A549 (cell line): Measurements from ENCODE around the gene CD300A. TPM values are rescaled to one million over a fixed set of nuclear protein-coding genes. Genes with fewer than 3 reads are reported as not detected.

ENCODE experiments used
- ATAC-seq, 2 experiments: fragments of 200-7000 bp in 1 of 2; fragments of >200 bp in 1 of 2; cut with Nextera tagmentation in 1 of 2; cut with Tn5 transposase in 1 of 2; 3 replicates each; pipeline versions ENCODE4 v1.8.0 to v1.9.1; 2018 to 2020; ENCODE audit warnings: mild to moderate bottlenecking in 1 of 2, moderate library complexity in 1 of 2
- CTCF ChIA-PET: fragments of 300-600 bp; sonication (Branson Sonifier 250); formaldehyde crosslinking; extraction: SDS; loops from one replicate; lab custom pipeline; 2021; ENCODE audit warnings: antibody characterized with exemption, inconsistent platforms; lab: Yijun Ruan, JAX
- POLR2A ChIA-PET: fragments of 350-600 bp; formaldehyde crosslinking; extraction: SDS; loops from one replicate; lab custom pipeline; 2021; ENCODE audit warnings: antibody characterized with exemption, inconsistent platforms; lab: Yijun Ruan, JAX
- DNase-seq, 2 experiments: peaks; one replicate each; pipeline versions ENCODE4 v3.0.0 to v3.0.0-alpha.2; 2011 to 2016; ENCODE audit warnings: low read depth in 1 of 2, low spot score in 1 of 2
- FAIRE-seq: peaks from 2 replicates; lab custom pipeline; 2011; peaks lifted over from hg19 to GRCh38; lab: Jason Lieb, UNC
- H3K27ac ChIP-seq, 2 experiments: fragments of >200 bp; sonication (Bioruptor Twin); formaldehyde crosslinking; 3 replicates each; pipeline ENCODE4 v1.5.1; 2016 to 2017
- H3K4me1 ChIP-seq: fragments of >200 bp; sonication (Bioruptor Twin); formaldehyde crosslinking; 3 replicates; pipeline ENCODE4 v1.6.1; 2016
- H3K4me2 ChIP-seq: fragments of >200 bp; sonication (Bioruptor Twin); formaldehyde crosslinking; 3 replicates; pipeline ENCODE4 v1.6.1; 2016
- H3K4me3 ChIP-seq: fragments of >200 bp; sonication (Bioruptor Twin); formaldehyde crosslinking; 3 replicates; pipeline ENCODE4 v1.5.1; 2016
- H3K9me3 ChIP-seq: fragments of >200 bp; sonication (Bioruptor Twin); formaldehyde crosslinking; 3 replicates; pipeline ENCODE4 v1.6.1; 2016
- CBX2 ChIP-seq: fragments of 200-600 bp; sonication (generic); IDR thresholded peaks from 2 replicates; pipeline ENCODE4 v1.6.1; 2016; ENCODE audit warnings: low read depth, mild to moderate bottlenecking, borderline replicate concordance
- CHD2 ChIP-seq: fragments of 150-350 bp; IDR thresholded peaks from 2 replicates; pipeline ENCODE4 v1.6.1; 2014; ENCODE audit warnings: low read length; ENCODE audit not compliant: partially characterized antibody
- CHD4 ChIP-seq: fragments of 200-600 bp; sonication (generic); IDR thresholded peaks from 2 replicates; pipeline ENCODE4 v1.6.1; 2016; ENCODE audit warnings: antibody characterized with exemption, mild to moderate bottlenecking, borderline replicate concordance
- EHMT2 ChIP-seq: fragments of 200-600 bp; sonication (generic); IDR thresholded peaks from 2 replicates; pipeline ENCODE4 v1.6.1; 2016; ENCODE audit warnings: antibody characterized with exemption, low read depth, mild to moderate bottlenecking, moderate library complexity
- ESRRA ChIP-seq: fragments of 150-350 bp; IDR thresholded peaks from 2 replicates; pipeline ENCODE4 v1.6.1; 2014; ENCODE audit warnings: mild to moderate bottlenecking, low read length, borderline replicate concordance
- GATA3 ChIP-seq: IDR thresholded peaks from 2 replicates; pipeline ENCODE4 v1.6.1; 2012; ENCODE audit warnings: borderline replicate concordance
- HEYL ChIP-seq: fragments of 250-450 bp; sonication (Bioruptor Pico); IDR thresholded peaks from 2 replicates; pipeline ENCODE4 v1.8.0; 2021; ENCODE audit warnings: mild to moderate bottlenecking, moderate library complexity
- HOXB13 ChIP-seq: fragments of 250-450 bp; sonication (Bioruptor Pico); IDR thresholded peaks from 2 replicates; pipeline ENCODE4 v1.5.0; 2020; ENCODE audit warnings: low read depth, mild to moderate bottlenecking, moderate library complexity
- HOXB5 ChIP-seq: fragments of 250-450 bp; sonication (Bioruptor Pico); IDR thresholded peaks from 2 replicates; pipeline ENCODE4 v1.5.0; 2020; ENCODE audit warnings: mild to moderate bottlenecking, moderate library complexity
- KDM1A ChIP-seq: fragments of 200-600 bp; sonication (generic); IDR thresholded peaks from 2 replicates; pipeline ENCODE4 v1.6.1; 2016; ENCODE audit warnings: low read depth, mild to moderate bottlenecking
- MAZ ChIP-seq: fragments of 150-350 bp; IDR thresholded peaks from 2 replicates; pipeline ENCODE4 v1.6.1; 2014; ENCODE audit warnings: antibody characterized with exemption, low read depth, low read length, borderline replicate concordance
- PHF8 ChIP-seq: fragments of 200-600 bp; sonication (generic); IDR thresholded peaks from 2 replicates; pipeline ENCODE4 v1.6.1; 2016; ENCODE audit warnings: low read depth, mild to moderate bottlenecking, antibody characterized with exemption, moderate library complexity, borderline replicate concordance
- RNF2 ChIP-seq: fragments of 200-600 bp; sonication (generic); IDR thresholded peaks from 2 replicates; pipeline ENCODE4 v1.6.1; 2016; ENCODE audit warnings: low read depth, mild to moderate bottlenecking, antibody characterized with exemption, moderate library complexity, borderline replicate concordance
- SMC3 ChIP-seq: fragments of >200 bp; sonication (Bioruptor Twin); formaldehyde crosslinking; IDR thresholded peaks from 3 replicates; pipeline ENCODE4 v1.6.1; 2018; ENCODE audit warnings: inconsistent platforms
- SREBF2 ChIP-seq: fragments of 450-650 bp; IDR thresholded peaks from 2 replicates; pipeline ENCODE4 v1.6.1; 2014; ENCODE audit warnings: mild to moderate bottlenecking, moderate library complexity
- ZNF302 ChIP-seq: fragments of 250-450 bp; sonication (Bioruptor Pico); IDR thresholded peaks from 2 replicates; pipeline ENCODE4 v1.9.0; 2021; ENCODE audit warnings: inconsistent platforms, mild to moderate bottlenecking, moderate library complexity
- WGBS: methylation state at CpG from one replicate; pipeline ENCODE4 v1.1.6; 2017; ENCODE audit errors: missing lambda C conversion rate; 5-methylcytosine and 5-hydroxymethylcytosine counted together
- polyA plus RNA-seq, 4 experiments: library from polyadenylated mRNA; depleted of rRNA in 3 of 4; stranded (reverse); fragments of >200 nt; fragmentation: RNase III in 1 of 4; extraction: RNeasy Plus Mini Kit Qiagen cat#74134 plus additional on column Dnase treatment in 1 of 4; gene quantifications; 2 replicates in 3 of 4; 3 replicates in 1 of 4; pipeline ENCODE4 v1.2.3, GENCODE V29; 2011 to 2017
- TF ChIP-seq, protein P1 (sequence below): fragments of >200 bp; sonication (Bioruptor Twin); formaldehyde crosslinking; IDR thresholded peaks from 3 replicates; pipeline ENCODE4 v1.6.1; 2016
- TF ChIP-seq, protein P2 (sequence below): fragments of 150-350 bp; IDR thresholded peaks from 2 replicates; pipeline ENCODE4 v1.6.1; 2014; ENCODE audit warnings: low read depth, mild to moderate bottlenecking, low read length
- TF ChIP-seq, protein P3 (sequence below): fragments of >200 bp; sonication (Bioruptor Twin); formaldehyde crosslinking; IDR thresholded peaks from 2 replicates; pipeline ENCODE4 v1.6.1; 2016
- TF ChIP-seq, protein P4 (sequence below): IDR thresholded peaks from 2 replicates; pipeline ENCODE4 v1.6.1; 2012
- TF ChIP-seq, protein P5 (sequence below): fragments of 250-450 bp; sonication (Bioruptor Pico); IDR thresholded peaks from 2 replicates; pipeline ENCODE4 v1.5.0; 2020; ENCODE audit warnings: low read depth, mild to moderate bottlenecking, moderate library complexity
- TF ChIP-seq, protein P6 (sequence below): fragments of 450-650 bp; IDR thresholded peaks from 2 replicates; pipeline ENCODE4 v1.6.1; 2014; ENCODE audit warnings: antibody characterized with exemption
- TF ChIP-seq, protein P7 (sequence below): IDR thresholded peaks from 2 replicates; pipeline ENCODE4 v1.6.1; 2012

CD300A gene
- polyA plus RNA-seq, 2 of the 4 experiments (the other 2 are of a cell fraction) = not detected

DNA sequence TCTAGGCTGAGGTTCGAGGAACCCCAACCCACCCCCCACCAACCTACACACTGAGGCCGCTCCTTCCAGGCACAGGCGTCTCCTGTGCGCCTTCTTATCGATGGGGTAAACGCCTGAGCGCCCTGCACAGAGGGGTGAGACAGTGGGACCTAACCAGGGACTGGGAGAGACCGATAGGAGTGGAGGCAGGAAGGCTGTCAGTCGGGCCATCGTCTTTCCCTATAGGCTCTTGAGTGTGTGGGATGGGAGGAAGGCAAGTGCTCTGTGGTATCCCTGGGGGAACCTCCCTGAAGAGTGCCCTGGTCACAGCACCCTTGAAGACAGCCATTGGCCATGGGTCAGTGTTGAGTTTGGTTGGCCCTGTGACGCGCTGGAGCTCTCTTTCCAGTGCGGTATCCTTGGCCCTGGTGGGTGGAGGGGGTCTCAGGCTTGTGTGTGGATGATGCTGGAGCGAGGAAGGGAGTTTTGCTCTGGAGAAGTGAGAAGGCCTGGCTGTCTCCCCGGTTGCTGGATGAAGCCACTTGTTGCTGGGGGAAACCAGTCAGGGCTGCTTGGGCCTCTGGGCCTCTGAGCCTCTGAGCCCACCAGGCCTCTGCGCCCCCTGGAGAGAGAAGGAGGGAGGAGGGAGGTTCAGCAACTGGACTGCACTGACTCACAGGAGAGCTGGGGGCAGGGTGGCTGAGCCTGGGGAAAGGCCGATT is 32.9 kb upstream of the CD300A start:
- H3K4me2 ChIP-seq = peak overlapping the region; percentile 91
- TF ChIP-seq, protein P1, sequence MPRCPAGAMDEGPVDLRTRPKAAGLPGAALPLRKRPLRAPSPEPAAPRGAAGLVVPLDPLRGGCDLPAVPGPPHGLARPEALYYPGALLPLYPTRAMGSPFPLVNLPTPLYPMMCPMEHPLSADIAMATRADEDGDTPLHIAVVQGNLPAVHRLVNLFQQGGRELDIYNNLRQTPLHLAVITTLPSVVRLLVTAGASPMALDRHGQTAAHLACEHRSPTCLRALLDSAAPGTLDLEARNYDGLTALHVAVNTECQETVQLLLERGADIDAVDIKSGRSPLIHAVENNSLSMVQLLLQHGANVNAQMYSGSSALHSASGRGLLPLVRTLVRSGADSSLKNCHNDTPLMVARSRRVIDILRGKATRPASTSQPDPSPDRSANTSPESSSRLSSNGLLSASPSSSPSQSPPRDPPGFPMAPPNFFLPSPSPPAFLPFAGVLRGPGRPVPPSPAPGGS = no peak
- TF ChIP-seq MAZ (no peak), RNF2 (no peak), CHD4 (no peak), EHMT2 (no peak), SMC3 (no peak), CHD2 (no peak), CBX2 (no peak), HOXB5 (CRISPR knock-in tag) (no peak), HEYL (no peak), SREBF2 (no peak)
- TF ChIP-seq, protein P2, sequence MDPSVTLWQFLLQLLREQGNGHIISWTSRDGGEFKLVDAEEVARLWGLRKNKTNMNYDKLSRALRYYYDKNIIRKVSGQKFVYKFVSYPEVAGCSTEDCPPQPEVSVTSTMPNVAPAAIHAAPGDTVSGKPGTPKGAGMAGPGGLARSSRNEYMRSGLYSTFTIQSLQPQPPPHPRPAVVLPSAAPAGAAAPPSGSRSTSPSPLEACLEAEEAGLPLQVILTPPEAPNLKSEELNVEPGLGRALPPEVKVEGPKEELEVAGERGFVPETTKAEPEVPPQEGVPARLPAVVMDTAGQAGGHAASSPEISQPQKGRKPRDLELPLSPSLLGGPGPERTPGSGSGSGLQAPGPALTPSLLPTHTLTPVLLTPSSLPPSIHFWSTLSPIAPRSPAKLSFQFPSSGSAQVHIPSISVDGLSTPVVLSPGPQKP = no peak
- TF ChIP-seq, protein P3, sequence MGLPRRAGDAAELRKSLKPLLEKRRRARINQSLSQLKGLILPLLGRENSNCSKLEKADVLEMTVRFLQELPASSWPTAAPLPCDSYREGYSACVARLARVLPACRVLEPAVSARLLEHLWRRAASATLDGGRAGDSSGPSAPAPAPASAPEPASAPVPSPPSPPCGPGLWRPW = no peak
- TF ChIP-seq, protein P4, sequence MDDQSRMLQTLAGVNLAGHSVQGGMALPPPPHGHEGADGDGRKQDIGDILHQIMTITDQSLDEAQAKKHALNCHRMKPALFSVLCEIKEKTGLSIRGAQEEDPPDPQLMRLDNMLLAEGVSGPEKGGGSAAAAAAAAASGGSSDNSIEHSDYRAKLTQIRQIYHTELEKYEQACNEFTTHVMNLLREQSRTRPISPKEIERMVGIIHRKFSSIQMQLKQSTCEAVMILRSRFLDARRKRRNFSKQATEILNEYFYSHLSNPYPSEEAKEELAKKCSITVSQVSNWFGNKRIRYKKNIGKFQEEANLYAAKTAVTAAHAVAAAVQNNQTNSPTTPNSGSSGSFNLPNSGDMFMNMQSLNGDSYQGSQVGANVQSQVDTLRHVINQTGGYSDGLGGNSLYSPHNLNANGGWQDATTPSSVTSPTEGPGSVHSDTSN = no peak
- TF ChIP-seq, protein P5, sequence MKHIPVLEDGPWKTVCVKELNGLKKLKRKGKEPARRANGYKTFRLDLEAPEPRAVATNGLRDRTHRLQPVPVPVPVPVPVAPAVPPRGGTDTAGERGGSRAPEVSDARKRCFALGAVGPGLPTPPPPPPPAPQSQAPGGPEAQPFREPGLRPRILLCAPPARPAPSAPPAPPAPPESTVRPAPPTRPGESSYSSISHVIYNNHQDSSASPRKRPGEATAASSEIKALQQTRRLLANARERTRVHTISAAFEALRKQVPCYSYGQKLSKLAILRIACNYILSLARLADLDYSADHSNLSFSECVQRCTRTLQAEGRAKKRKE = no peak
- ATAC-seq (no peak), DNase-seq (no peak), FAIRE-seq (no peak)
- WGBS = 92% methylated on average over 17 of the region's 17 CpGs
- CTCF ChIA-PET = interaction anchor here (1.2 to 6.6 kb wide), 7 partner anchors 13 to 133 kb away, joined by 3 to 85 read pairs (median 13); no protein-coding TSS in a partner anchor
- no peak overlapping the region for H3K4me3 ChIP-seq
- peak overlapping the region in 1 of 2 experiments; percentile 95; a peak in 3 of 6 replicates for H3K27ac ChIP-seq
- H3K9me3 ChIP-seq = peaks cover 20% of the 10 kb centered on the region
- POLR2A ChIA-PET = interaction anchor here (1.0 kb wide), 1 partner anchor 20 kb away, joined by 3 read pairs; no protein-coding TSS in a partner anchor
- H3K4me1 ChIP-seq = peaks cover 24% of the 10 kb centered on the region

DNA sequence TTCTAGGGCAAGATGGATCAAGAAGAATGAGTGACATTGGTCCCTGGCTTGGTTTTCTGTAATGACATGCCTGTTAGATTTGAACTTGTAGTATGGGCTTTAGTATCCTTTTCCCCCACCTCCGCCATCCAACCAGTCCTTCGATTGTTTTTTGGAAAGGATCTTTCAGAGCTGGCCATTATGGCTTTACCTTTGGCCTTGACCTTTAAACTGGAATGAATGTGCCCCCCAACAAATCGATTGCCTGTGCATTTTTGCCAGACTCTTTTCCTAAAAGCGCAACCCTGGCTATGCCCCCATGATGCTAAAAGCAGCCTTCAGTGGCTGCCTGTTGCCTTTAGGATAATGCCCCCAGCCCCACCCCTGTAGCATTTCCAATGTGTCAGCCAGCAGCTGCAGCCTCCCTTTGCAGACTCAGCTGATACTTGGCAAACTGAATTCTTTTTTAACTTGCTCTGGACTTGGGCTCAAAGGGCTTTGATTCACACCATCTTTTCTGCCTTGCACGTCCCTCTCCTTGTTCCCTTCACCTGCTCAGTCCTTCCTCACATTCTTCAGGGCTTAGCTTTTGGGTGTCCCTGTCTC is 30.6 kb upstream of the CD300A start:
- ChIA-PET POLR2A (no interaction called here), CTCF (interaction anchor here (1.0 to 6.6 kb wide), 11 partner anchors 10 to 309 kb away, joined by 3 to 85 read pairs (median 9); no protein-coding TSS in a partner anchor)
- WGBS = 74% methylated on average over 5 of the region's 5 CpGs
- H3K4me3 ChIP-seq = no peak overlapping the region
- H3K4me1 ChIP-seq = peaks cover 13% of the 10 kb centered on the region
- FAIRE-seq = no peak
- no peak overlapping the region for H3K27ac ChIP-seq
- no peak for ATAC-seq
- DNase-seq = no peak
- H3K4me2 ChIP-seq = no peak overlapping the region
- peaks cover 31% of the 10 kb centered on the region for H3K9me3 ChIP-seq
- TF ChIP-seq, protein P2 = no peak
- TF ChIP-seq ESRRA = no peak
- TF ChIP-seq KDM1A = no peak
- TF ChIP-seq, protein P3 = no peak
- no peak for TF ChIP-seq ZNF302 (CRISPR knock-in tag)
- TF ChIP-seq GATA3 = no peak
- TF ChIP-seq, protein P6, sequence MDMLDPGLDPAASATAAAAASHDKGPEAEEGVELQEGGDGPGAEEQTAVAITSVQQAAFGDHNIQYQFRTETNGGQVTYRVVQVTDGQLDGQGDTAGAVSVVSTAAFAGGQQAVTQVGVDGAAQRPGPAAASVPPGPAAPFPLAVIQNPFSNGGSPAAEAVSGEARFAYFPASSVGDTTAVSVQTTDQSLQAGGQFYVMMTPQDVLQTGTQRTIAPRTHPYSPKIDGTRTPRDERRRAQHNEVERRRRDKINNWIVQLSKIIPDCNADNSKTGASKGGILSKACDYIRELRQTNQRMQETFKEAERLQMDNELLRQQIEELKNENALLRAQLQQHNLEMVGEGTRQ = no peak
- TF ChIP-seq, protein P4 = no peak
- TF ChIP-seq, protein P7, sequence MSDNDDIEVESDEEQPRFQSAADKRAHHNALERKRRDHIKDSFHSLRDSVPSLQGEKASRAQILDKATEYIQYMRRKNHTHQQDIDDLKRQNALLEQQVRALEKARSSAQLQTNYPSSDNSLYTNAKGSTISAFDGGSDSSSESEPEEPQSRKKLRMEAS = no peak
- no peak for TF ChIP-seq HOXB13 (CRISPR knock-in tag)
- TF ChIP-seq PHF8 = no peak
- no peak for TF ChIP-seq RNF2
- no peak for TF ChIP-seq EHMT2
